Liver (tissue), 9 donors: Measurements from ENCODE around the gene PPHLN1. TPM values are rescaled to one million over a fixed set of nuclear protein-coding genes. Genes with fewer than 3 reads are reported as not detected.

Experiments
- DNase-seq: peaks from one replicate; pipeline ENCODE4 v3.0.0-alpha.2; 2017; ENCODE audit warnings: low spot score
- H3K27ac ChIP-seq, 2 donors: one replicate each; pipeline ENCODE4 v1.7.0; 2013; ENCODE audit warnings: inconsistent platforms in 2 of 2, low read length in 2 of 2, control low read depth in 1 of 2, low read depth in 1 of 2, mild to moderate bottlenecking in 1 of 2
- H3K27me3 ChIP-seq, 4 donors: one replicate each; pipeline versions ENCODE4 v1.6.1 to v1.7.0; 2013; ENCODE audit warnings: low read length in 3 of 4, inconsistent platforms in 1 of 4, mild to moderate bottlenecking in 1 of 4, moderate library complexity in 1 of 4; ENCODE audit not compliant: control insufficient read depth in 4 of 4, insufficient read depth in 4 of 4
- H3K36me3 ChIP-seq, 4 donors: one replicate each; pipeline versions ENCODE4 v1.6.1 to v1.7.0; 2013; ENCODE audit warnings: low read length in 3 of 4, mild to moderate bottlenecking in 3 of 4, low read depth in 1 of 4, moderate library complexity in 1 of 4; ENCODE audit not compliant: control insufficient read depth in 4 of 4, insufficient read depth in 3 of 4
- H3K4me1 ChIP-seq, 4 donors: one replicate each; pipeline versions ENCODE4 v1.6.1 to v1.7.0; 2013; ENCODE audit warnings: low read length in 3 of 4, mild to moderate bottlenecking in 3 of 4, moderate library complexity in 1 of 4; ENCODE audit not compliant: control insufficient read depth in 4 of 4, insufficient read depth in 4 of 4
- H3K4me3 ChIP-seq, 3 donors: one replicate each; pipeline versions ENCODE4 v1.6.1 to v1.7.0; 2013; ENCODE audit warnings: low read length in 3 of 3, control low read depth in 1 of 3, low read depth in 1 of 3, mild to moderate bottlenecking in 1 of 3
- H3K9ac ChIP-seq, 2 donors: one replicate each; pipeline ENCODE4 v1.7.0; 2013; ENCODE audit warnings: low read length in 2 of 2, mild to moderate bottlenecking in 2 of 2, moderate library complexity in 2 of 2, control low read depth in 1 of 2, low read depth in 1 of 2
- H3K9me3 ChIP-seq, 4 donors: one replicate each; pipeline versions ENCODE4 v1.6.1 to v1.7.0; 2013; ENCODE audit warnings: low read length in 3 of 4; ENCODE audit not compliant: control insufficient read depth in 4 of 4
- EGR1 ChIP-seq, 2 donors: IDR thresholded peaks; 2 replicates each; pipeline ENCODE4 v1.6.1; 2016 to 2018; ENCODE audit warnings: antibody characterized with exemption in 2 of 2, low read depth in 2 of 2
- FOXA1 ChIP-seq: IDR thresholded peaks from 2 replicates; pipeline ENCODE4 v1.6.1; 2016; ENCODE audit warnings: antibody characterized with exemption
- FOXA2 ChIP-seq: IDR thresholded peaks from 2 replicates; pipeline ENCODE4 v1.6.1; 2016; ENCODE audit warnings: antibody characterized with exemption
- GABPA ChIP-seq, 2 donors: IDR thresholded peaks in 1 of 2; conservative IDR thresholded peaks in 1 of 2; 2 replicates each; pipeline ENCODE4 v1.6.1; 2016; ENCODE audit warnings: antibody characterized with exemption in 2 of 2, mild to moderate bottlenecking in 1 of 2, moderate library complexity in 1 of 2
- HNF4A ChIP-seq, 2 donors: conservative IDR thresholded peaks; 2 replicates each; pipeline ENCODE4 v1.6.1; 2016; ENCODE audit warnings: antibody characterized with exemption in 2 of 2, mild to moderate bottlenecking in 2 of 2
- JUND ChIP-seq, 2 donors: IDR thresholded peaks; 2 replicates each; pipeline ENCODE4 v1.6.1; 2016; ENCODE audit warnings: antibody characterized with exemption in 2 of 2
- NR2F2 ChIP-seq: IDR thresholded peaks from 2 replicates; pipeline ENCODE4 v1.6.1; 2016; ENCODE audit warnings: antibody characterized with exemption
- RAD21 ChIP-seq, 2 donors: IDR thresholded peaks; 2 replicates each; pipeline ENCODE4 v1.6.1; 2016; ENCODE audit warnings: antibody characterized with exemption in 2 of 2, mild to moderate bottlenecking in 2 of 2
- RXRA ChIP-seq, 2 donors: IDR thresholded peaks; 2 replicates each; pipeline ENCODE4 v1.6.1; 2017 to 2018; ENCODE audit warnings: antibody characterized with exemption in 2 of 2, mild to moderate bottlenecking in 1 of 2
- SP1 ChIP-seq: IDR thresholded peaks from 2 replicates; pipeline ENCODE4 v1.6.1; 2018; ENCODE audit warnings: antibody characterized with exemption, mild to moderate bottlenecking
- TAF1 ChIP-seq: conservative IDR thresholded peaks from 2 replicates; pipeline ENCODE4 v1.6.1; 2016; ENCODE audit warnings: antibody characterized with exemption, mild to moderate bottlenecking
- YY1 ChIP-seq: IDR thresholded peaks from 2 replicates; pipeline ENCODE4 v1.6.1; 2016; ENCODE audit warnings: antibody characterized with exemption, mild to moderate bottlenecking
- WGBS: extraction: QIAGEN DNeasy Blood & Tissue Kit; methylation state at CpG from one replicate; pipeline ENCODE4 v1.1.7; 2013; 5-methylcytosine and 5-hydroxymethylcytosine counted together
- polyA plus RNA-seq, 2 donors: library from polyadenylated mRNA; stranded (reverse) in 1 of 2; unstranded in 1 of 2; fragments of 200-250 nt in 1 of 2; fragments of >200 nt in 1 of 2; fragmentation: Nextera tagmentation in 1 of 2; extraction: Ambion mirVana in 1 of 2; gene quantifications; one replicate each; pipeline versions ENCODE4 v1.2.1 to v1.2.3, GENCODE V29; 2013 to 2015
- total RNA-seq, 2 donors: library from RNA; depleted of rRNA; stranded (reverse); fragments of >200 nt; gene quantifications; one replicate each; pipeline ENCODE4 v1.2.3, GENCODE V29; 2014
- TF ChIP-seq, protein P1 (sequence below): IDR thresholded peaks from 2 replicates; pipeline ENCODE4 v1.6.1; 2016; ENCODE audit warnings: antibody characterized with exemption, mild to moderate bottlenecking
- TF ChIP-seq, protein P2 (sequence below): fragments of 150-350 bp; IDR thresholded peaks from 2 replicates; pipeline ENCODE4 v1.5.1; 2017; ENCODE audit warnings: improper control_type of control experiment, low read depth, low read length; ENCODE audit not compliant: missing input control
- TF ChIP-seq, protein P3 (sequence below): IDR thresholded peaks from 2 replicates; pipeline ENCODE4 v1.6.1; 2016; ENCODE audit warnings: antibody characterized with exemption
- TF ChIP-seq, protein P4 (sequence below): IDR thresholded peaks from 2 replicates; pipeline ENCODE4 v1.6.1; 2016; ENCODE audit warnings: antibody characterized with exemption
- TF ChIP-seq, protein P5 (sequence below): IDR thresholded peaks from 2 replicates; pipeline ENCODE4 v1.6.1; 2016; ENCODE audit warnings: antibody characterized with exemption
- donor health status: healthy.
- donor health status: healthy.
- donor health status: healthy.
- donor health status: healthy.
- donor health status: healthy.

Gene PPHLN1
- total and polyA plus RNA-seq, 4 donors = 11.6 to 40.3 (median 27.7) TPM

DNA sequence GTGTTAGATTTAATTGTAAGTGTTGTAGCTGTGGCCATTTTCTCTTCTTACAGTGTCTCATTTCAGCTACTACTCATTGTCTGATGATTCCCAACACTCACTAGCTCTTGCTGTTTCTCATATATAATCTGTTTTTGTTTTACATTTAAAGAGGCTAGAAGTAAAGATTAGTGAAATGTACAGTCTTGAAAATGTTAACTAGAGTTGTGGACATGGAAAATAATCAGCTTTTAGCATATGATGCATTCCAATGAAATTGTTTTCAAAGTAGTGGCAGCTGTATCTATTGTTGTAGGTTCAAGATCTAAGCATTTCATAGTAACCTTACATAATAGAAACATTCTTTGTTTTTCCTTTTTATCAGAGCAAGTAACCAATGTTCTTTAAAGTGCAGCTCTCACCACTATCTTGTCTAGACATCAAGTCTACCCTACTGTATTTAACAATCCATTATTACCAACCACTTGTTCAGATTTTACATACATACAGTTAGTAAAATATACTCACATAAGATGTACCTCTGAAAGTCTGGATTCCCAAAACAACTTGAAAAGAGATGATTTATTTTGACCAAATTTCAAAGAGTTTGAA, 76.9 kb downstream of the PPHLN1 start:
- Histone ChIP-seq H3K27me3 (no peaks in the 10 kb centered on the region), H3K27ac (no peak overlapping the region), H3K9me3 (no peaks in the 10 kb centered on the region), H3K9ac (no peak overlapping the region), H3K4me1 (no peaks in the 10 kb centered on the region), H3K36me3 (peaks cover 0 to 17% (median 10%) of the 10 kb centered on the region in 4 donors), H3K4me3 (no peak overlapping the region)
- DNase-seq = no peak
- TF ChIP-seq YY1 (no peak), SP1 (no peak), RXRA (IDR thresholded peaks at IDR 0.05) (no peak), EGR1 (IDR thresholded peaks at IDR 0.05; ENCODE audit: low read depth in 2 of 2) (no peak), NR2F2 (no peak), RAD21 (IDR thresholded peaks at IDR 0.05) (no peak), HNF4A (conservative IDR thresholded peaks at IDR 0.05) (no peak), FOXA1 (no peak)
- TF ChIP-seq, protein P1, sequence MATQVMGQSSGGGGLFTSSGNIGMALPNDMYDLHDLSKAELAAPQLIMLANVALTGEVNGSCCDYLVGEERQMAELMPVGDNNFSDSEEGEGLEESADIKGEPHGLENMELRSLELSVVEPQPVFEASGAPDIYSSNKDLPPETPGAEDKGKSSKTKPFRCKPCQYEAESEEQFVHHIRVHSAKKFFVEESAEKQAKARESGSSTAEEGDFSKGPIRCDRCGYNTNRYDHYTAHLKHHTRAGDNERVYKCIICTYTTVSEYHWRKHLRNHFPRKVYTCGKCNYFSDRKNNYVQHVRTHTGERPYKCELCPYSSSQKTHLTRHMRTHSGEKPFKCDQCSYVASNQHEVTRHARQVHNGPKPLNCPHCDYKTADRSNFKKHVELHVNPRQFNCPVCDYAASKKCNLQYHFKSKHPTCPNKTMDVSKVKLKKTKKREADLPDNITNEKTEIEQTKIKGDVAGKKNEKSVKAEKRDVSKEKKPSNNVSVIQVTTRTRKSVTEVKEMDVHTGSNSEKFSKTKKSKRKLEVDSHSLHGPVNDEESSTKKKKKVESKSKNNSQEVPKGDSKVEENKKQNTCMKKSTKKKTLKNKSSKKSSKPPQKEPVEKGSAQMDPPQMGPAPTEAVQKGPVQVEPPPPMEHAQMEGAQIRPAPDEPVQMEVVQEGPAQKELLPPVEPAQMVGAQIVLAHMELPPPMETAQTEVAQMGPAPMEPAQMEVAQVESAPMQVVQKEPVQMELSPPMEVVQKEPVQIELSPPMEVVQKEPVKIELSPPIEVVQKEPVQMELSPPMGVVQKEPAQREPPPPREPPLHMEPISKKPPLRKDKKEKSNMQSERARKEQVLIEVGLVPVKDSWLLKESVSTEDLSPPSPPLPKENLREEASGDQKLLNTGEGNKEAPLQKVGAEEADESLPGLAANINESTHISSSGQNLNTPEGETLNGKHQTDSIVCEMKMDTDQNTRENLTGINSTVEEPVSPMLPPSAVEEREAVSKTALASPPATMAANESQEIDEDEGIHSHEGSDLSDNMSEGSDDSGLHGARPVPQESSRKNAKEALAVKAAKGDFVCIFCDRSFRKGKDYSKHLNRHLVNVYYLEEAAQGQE = no peak
- TF ChIP-seq, protein P2, sequence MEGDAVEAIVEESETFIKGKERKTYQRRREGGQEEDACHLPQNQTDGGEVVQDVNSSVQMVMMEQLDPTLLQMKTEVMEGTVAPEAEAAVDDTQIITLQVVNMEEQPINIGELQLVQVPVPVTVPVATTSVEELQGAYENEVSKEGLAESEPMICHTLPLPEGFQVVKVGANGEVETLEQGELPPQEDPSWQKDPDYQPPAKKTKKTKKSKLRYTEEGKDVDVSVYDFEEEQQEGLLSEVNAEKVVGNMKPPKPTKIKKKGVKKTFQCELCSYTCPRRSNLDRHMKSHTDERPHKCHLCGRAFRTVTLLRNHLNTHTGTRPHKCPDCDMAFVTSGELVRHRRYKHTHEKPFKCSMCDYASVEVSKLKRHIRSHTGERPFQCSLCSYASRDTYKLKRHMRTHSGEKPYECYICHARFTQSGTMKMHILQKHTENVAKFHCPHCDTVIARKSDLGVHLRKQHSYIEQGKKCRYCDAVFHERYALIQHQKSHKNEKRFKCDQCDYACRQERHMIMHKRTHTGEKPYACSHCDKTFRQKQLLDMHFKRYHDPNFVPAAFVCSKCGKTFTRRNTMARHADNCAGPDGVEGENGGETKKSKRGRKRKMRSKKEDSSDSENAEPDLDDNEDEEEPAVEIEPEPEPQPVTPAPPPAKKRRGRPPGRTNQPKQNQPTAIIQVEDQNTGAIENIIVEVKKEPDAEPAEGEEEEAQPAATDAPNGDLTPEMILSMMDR = no peak
- TF ChIP-seq, protein P3, sequence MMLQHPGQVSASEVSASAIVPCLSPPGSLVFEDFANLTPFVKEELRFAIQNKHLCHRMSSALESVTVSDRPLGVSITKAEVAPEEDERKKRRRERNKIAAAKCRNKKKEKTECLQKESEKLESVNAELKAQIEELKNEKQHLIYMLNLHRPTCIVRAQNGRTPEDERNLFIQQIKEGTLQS = no peak

DNA sequence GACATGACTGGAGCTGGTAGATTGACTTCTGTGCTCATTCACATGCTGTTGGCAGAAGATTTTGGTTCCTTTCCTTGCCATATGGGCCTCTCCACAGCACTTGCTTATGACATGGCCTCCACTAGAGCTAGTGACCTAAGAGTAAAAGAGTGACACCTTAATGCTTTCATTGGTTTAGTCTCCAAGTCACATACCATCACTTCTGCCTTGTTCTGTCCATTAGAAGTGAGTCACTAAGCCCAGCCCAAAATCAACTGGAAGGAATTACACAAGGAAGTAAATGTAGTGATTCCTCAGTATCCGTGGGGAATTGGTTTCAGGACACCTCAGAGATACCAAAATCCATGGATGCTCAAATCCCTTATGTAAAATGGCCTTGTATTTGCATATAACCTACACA, 81.3 kb downstream of the PPHLN1 start:
- 98% methylated on average over 1 of the region's 1 CpG for WGBS

DNA sequence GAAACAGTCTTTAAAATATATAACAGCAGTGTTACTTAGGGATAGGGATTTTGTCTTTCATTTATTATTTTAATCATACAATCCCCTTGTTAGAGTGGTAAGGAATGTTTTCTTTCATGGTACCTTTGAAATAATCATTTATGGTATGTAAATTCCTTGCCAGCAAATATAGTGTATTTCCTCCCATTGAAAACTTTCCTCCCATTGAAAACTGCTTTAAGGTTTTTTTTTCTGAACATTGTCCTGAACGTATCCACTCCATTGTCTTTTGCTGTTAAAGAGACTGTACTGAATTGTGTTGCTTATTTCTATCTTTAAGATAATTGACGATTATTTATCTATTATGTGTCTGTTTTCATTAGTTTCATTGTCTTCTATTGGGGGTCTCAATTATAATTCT, 83.5 kb downstream of the PPHLN1 start:
- DNase-seq = no peak
- Histone ChIP-seq H3K9ac (no peak overlapping the region), H3K4me1 (no peaks in the 10 kb centered on the region), H3K4me3 (no peak overlapping the region), H3K36me3 (peaks cover 0 to 5% (median 2%) of the 10 kb centered on the region in 4 donors), H3K9me3 (no peaks in the 10 kb centered on the region), H3K27me3 (no peaks in the 10 kb centered on the region), H3K27ac (no peak overlapping the region)
- WGBS = 87% methylated on average over 2 of the region's 2 CpGs
- TF ChIP-seq, protein P4, sequence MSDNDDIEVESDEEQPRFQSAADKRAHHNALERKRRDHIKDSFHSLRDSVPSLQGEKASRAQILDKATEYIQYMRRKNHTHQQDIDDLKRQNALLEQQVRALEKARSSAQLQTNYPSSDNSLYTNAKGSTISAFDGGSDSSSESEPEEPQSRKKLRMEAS = no peak
- TF ChIP-seq, protein P5, sequence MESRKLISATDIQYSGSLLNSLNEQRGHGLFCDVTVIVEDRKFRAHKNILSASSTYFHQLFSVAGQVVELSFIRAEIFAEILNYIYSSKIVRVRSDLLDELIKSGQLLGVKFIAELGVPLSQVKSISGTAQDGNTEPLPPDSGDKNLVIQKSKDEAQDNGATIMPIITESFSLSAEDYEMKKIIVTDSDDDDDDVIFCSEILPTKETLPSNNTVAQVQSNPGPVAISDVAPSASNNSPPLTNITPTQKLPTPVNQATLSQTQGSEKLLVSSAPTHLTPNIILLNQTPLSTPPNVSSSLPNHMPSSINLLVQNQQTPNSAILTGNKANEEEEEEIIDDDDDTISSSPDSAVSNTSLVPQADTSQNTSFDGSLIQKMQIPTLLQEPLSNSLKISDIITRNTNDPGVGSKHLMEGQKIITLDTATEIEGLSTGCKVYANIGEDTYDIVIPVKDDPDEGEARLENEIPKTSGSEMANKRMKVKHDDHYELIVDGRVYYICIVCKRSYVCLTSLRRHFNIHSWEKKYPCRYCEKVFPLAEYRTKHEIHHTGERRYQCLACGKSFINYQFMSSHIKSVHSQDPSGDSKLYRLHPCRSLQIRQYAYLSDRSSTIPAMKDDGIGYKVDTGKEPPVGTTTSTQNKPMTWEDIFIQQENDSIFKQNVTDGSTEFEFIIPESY = no peak
- TF ChIP-seq TAF1 = no peak
- TF ChIP-seq, protein P3 = no peak
- no peak for TF ChIP-seq HNF4A (conservative IDR thresholded peaks at IDR 0.05)
- no peak for TF ChIP-seq GABPA (IDR thresholded peaks at IDR 0.05 in 1 of 2, conservative IDR thresholded peaks at IDR 0.05 in 1 of 2)
- no peak for TF ChIP-seq FOXA1
- no peak for TF ChIP-seq RAD21 (IDR thresholded peaks at IDR 0.05)
- no peak for TF ChIP-seq YY1
- TF ChIP-seq FOXA2 = no peak
- no peak for TF ChIP-seq EGR1 (IDR thresholded peaks at IDR 0.05; ENCODE audit: low read depth in 2 of 2)
- no peak for TF ChIP-seq JUND (IDR thresholded peaks at IDR 0.05)
- TF ChIP-seq SP1 = no peak
- no peak for TF ChIP-seq NR2F2

More for the DNA sequence above, 81.3 kb downstream of the PPHLN1 start:
- Histone ChIP-seq H3K4me1 (no peaks in the 10 kb centered on the region), H3K9ac (no peak overlapping the region), H3K4me3 (no peak overlapping the region), H3K36me3 (peaks cover 0 to 4% (median 1%) of the 10 kb centered on the region in 4 donors), H3K9me3 (no peaks in the 10 kb centered on the region), H3K27me3 (no peaks in the 10 kb centered on the region), H3K27ac (no peak overlapping the region)
- TF ChIP-seq YY1 (no peak), SP1 (no peak), RAD21 (IDR thresholded peaks at IDR 0.05) (no peak)
- DNase-seq = no peak
